Upper lobe of left lung (tissue), 4 donors: Measurements from ENCODE around the gene GOLGA6L7.

Source experiments
- EP300 ChIP-seq, 4 donors: sonication (generic); formaldehyde crosslinking; IDR thresholded peaks; one replicate each; pipeline ENCODE4 v1.5.1; 2017; ENCODE audit warnings: antibody characterized with exemption in 4 of 4, control low read depth in 2 of 4
- POLR2A ChIP-seq, 4 donors: fragments of 450-650 bp; IDR thresholded peaks; one replicate each; pipeline ENCODE4 v1.5.1; 2016 to 2017; ENCODE audit warnings: antibody characterized with exemption in 4 of 4, mild to moderate bottlenecking in 2 of 4
- POLR2AphosphoS5 ChIP-seq, 2 donors: sonication (generic); formaldehyde crosslinking; IDR thresholded peaks; one replicate each; pipeline ENCODE4 v1.5.1; 2017; ENCODE audit warnings: antibody characterized with exemption in 2 of 2
- TF ChIP-seq, protein P1 (sequence below), 6 experiments: fragments of 450-650 bp in 4 of 6; fragments of 200-600 bp in 2 of 6; sonication (generic) in 2 of 6; IDR thresholded peaks; one replicate each; pipeline ENCODE4 v1.5.1; 2016 to 2019; ENCODE audit warnings: antibody characterized with exemption in 6 of 6

DNA sequence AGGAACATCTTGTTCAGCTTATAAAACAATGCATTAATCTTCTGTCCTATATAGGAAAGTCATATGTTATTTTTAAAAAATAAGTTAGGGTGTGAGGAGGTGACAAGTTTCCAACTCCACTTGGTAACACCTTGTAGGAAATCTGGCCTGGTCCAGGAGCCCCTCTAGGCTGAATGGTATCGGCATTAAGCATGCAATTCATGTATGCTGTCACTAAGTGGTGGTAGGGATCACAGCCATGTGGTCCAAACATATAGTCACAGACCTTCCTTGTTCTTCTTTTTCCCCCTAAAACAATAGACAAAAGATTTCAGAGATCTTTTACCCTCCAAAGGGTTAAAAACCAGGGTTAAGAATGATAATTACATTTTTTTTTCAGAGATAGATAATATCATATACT is 33.2 kb upstream of the GOLGA6L7 start:
- TF ChIP-seq, protein P1, sequence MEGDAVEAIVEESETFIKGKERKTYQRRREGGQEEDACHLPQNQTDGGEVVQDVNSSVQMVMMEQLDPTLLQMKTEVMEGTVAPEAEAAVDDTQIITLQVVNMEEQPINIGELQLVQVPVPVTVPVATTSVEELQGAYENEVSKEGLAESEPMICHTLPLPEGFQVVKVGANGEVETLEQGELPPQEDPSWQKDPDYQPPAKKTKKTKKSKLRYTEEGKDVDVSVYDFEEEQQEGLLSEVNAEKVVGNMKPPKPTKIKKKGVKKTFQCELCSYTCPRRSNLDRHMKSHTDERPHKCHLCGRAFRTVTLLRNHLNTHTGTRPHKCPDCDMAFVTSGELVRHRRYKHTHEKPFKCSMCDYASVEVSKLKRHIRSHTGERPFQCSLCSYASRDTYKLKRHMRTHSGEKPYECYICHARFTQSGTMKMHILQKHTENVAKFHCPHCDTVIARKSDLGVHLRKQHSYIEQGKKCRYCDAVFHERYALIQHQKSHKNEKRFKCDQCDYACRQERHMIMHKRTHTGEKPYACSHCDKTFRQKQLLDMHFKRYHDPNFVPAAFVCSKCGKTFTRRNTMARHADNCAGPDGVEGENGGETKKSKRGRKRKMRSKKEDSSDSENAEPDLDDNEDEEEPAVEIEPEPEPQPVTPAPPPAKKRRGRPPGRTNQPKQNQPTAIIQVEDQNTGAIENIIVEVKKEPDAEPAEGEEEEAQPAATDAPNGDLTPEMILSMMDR (IDR thresholded peaks at IDR 0.05) = no peak
- TF ChIP-seq POLR2A (IDR thresholded peaks at IDR 0.05) = no peak
- no peak for TF ChIP-seq POLR2AphosphoS5 (IDR thresholded peaks at IDR 0.05)
- TF ChIP-seq EP300 (IDR thresholded peaks at IDR 0.05) = no peak
